ENCODE results near the gene USP17L10. TPM values are rescaled to one million over a fixed set of nuclear protein-coding genes. Genes with fewer than 3 reads are reported as not detected.
"Not testable (repeated sequence)": the region's sequence is repeated elsewhere in the genome, so short reads cannot be mapped to it uniquely, and the experiment has no call there.

Gene USP17L10
- total and polyA plus RNA-seq, 2 donors (not counting 1 experiment from before 2014, with no cell fraction given): not detected

DNA sequence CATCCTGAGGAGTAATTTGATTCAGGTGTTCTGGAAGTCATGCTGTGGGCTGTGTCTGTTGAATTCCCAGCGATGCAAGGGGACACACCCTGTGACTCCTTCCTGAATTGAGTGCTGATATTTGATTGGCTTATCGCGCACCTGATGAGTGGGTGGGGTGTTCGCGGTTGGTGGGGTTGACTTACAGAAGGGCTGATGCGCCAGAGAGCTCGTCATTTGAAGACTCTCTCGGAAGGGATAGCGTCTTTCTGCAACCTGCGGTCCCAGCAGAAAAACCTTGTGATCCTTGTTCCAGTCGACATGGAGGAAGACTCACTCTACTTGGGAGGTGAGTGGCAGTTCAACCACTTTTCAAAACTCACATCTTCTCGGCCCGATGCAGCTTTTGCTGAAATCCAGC lies 42.6 kb downstream of the USP17L10 start, which contains the start of gene USP17L19:
Gene USP17L19 (plus strand): TSS at position 301 of the 400 bp plus-strand sequence. CDS start 0 bp downstream, at position 301.
- H4K20me1 ChIP-seq (ENCODE audit: control insufficient read depth, extremely low read depth, insufficient read depth, low read length); H3K27me3 ChIP-seq (ENCODE audit: control insufficient read depth, insufficient read depth, low read length); H3K4me2 ChIP-seq (ENCODE audit: extremely low read depth, insufficient read depth, low read length); H3K79me2 ChIP-seq (ENCODE audit: control insufficient read depth, insufficient read depth, low read length); H3K4me1 ChIP-seq (ENCODE audit: control insufficient read depth, extremely low read depth, insufficient read depth, low read length); H3K9me3 ChIP-seq (ENCODE audit: control insufficient read depth, insufficient read depth, low read depth, low read length); H3K4me3 ChIP-seq (replicated peaks in 1 of 4; ENCODE audit: control extremely low read depth in 1 of 4, insufficient read depth in 1 of 4, low read depth in 3 of 4, low read length in 4 of 4); H3K9ac ChIP-seq (ENCODE audit: insufficient read depth, low read length); H3K27ac ChIP-seq (ENCODE audit: insufficient read depth, low read length); DNase-seq (ENCODE audit: low read depth in 2 of 2); H2AFZ ChIP-seq (ENCODE audit: low read length); H3K36me3 ChIP-seq (ENCODE audit: control insufficient read depth, insufficient read depth, low read length): not testable (repeated sequence)

DNA sequence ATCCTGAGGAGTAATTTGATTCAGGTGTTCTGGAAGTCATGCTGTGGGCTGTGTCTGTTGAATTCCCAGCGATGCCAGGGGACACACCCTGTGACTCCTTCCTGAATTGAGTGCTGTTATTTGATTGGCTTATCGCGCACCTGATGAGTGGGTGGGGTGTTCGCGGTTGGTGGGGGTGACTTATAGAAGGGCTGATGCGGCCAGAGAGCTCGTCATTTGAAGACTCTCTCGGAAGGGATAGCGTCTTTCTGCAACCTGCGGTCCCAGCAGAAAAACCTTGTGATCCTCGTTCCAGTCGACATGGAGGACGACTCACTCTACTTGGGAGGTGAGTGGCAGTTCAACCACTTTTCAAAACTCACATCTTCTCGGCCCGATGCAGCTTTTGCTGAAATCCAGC lies 47.4 kb downstream of the USP17L10 start, which contains the start of gene USP17L20:
Gene USP17L20 (plus strand): TSS at position 301 of the 400 bp plus-strand sequence. CDS start 0 bp downstream, at position 301.
- not testable (repeated sequence) for H3K9ac ChIP-seq (ENCODE audit: insufficient read depth, low read length); H2AFZ ChIP-seq (ENCODE audit: low read length); H3K9me3 ChIP-seq (ENCODE audit: control insufficient read depth, insufficient read depth, low read depth, low read length); H3K4me3 ChIP-seq (replicated peaks in 1 of 4; ENCODE audit: control extremely low read depth in 1 of 4, insufficient read depth in 1 of 4, low read depth in 3 of 4, low read length in 4 of 4); H3K27ac ChIP-seq (ENCODE audit: insufficient read depth, low read length); H3K79me2 ChIP-seq (ENCODE audit: control insufficient read depth, insufficient read depth, low read length); H3K4me1 ChIP-seq (ENCODE audit: control insufficient read depth, extremely low read depth, insufficient read depth, low read length); H4K20me1 ChIP-seq (ENCODE audit: control insufficient read depth, extremely low read depth, insufficient read depth, low read length); DNase-seq (ENCODE audit: low read depth in 2 of 2); H3K36me3 ChIP-seq (ENCODE audit: control insufficient read depth, insufficient read depth, low read length); H3K27me3 ChIP-seq (ENCODE audit: control insufficient read depth, insufficient read depth, low read length); H3K4me2 ChIP-seq (ENCODE audit: extremely low read depth, insufficient read depth, low read length)

Other genes starting within 250 kb of the USP17L10 start
- gene FAM90A26, start 40.2 kb upstream of the USP17L10 start, total RNA-seq: not detected in 2 replicates
- gene FAM90A26, start 40.2 kb upstream of the USP17L10 start, polyA plus RNA-seq: not detected in 2 replicates
- gene USP17L11, start 4.7 kb downstream of the USP17L10 start, total RNA-seq: not detected in 2 replicates
- gene USP17L11, start 4.7 kb downstream of the USP17L10 start, polyA plus RNA-seq: not detected in 2 replicates
- gene USP17L12, start 9.5 kb downstream of the USP17L10 start, total RNA-seq: not detected in 2 replicates
- gene USP17L12, start 9.5 kb downstream of the USP17L10 start, polyA plus RNA-seq: not detected in 2 replicates
- not detected in 2 replicates for gene USP17L13, start 14.2 kb downstream of the USP17L10 start, total RNA-seq
- gene USP17L13, start 14.2 kb downstream of the USP17L10 start, polyA plus RNA-seq: not detected in 2 replicates
- not detected in 2 replicates for gene USP17L15, start 23.7 kb downstream of the USP17L10 start, total RNA-seq
- gene USP17L15, start 23.7 kb downstream of the USP17L10 start, polyA plus RNA-seq: not detected in 2 replicates
- gene USP17L17, start 33.2 kb downstream of the USP17L10 start, total RNA-seq: not detected in 2 replicates
- not detected in 2 replicates for gene USP17L17, start 33.2 kb downstream of the USP17L10 start, polyA plus RNA-seq
- gene USP17L18, start 38.0 kb downstream of the USP17L10 start, total RNA-seq: not detected in 2 replicates
- gene USP17L18, start 38.0 kb downstream of the USP17L10 start, polyA plus RNA-seq: not detected in 2 replicates
- gene USP17L19, start 42.7 kb downstream of the USP17L10 start, total RNA-seq: not detected in 2 replicates
- not detected in 2 replicates for gene USP17L19, start 42.7 kb downstream of the USP17L10 start, polyA plus RNA-seq
- gene USP17L20, start 47.5 kb downstream of the USP17L10 start, total RNA-seq: not detected in 2 replicates
- gene USP17L20, start 47.5 kb downstream of the USP17L10 start, polyA plus RNA-seq: not detected in 2 replicates
- not detected in 2 replicates for gene USP17L21, start 52.2 kb downstream of the USP17L10 start, total RNA-seq
- not detected in 2 replicates for gene USP17L21, start 52.2 kb downstream of the USP17L10 start, polyA plus RNA-seq
- gene USP17L22, start 57.0 kb downstream of the USP17L10 start, total RNA-seq: not detected in 2 replicates
- gene USP17L22, start 57.0 kb downstream of the USP17L10 start, polyA plus RNA-seq: not detected in 2 replicates
- not detected in 2 replicates for gene USP17L24, start 114.5 kb downstream of the USP17L10 start, total RNA-seq
- not detected in 2 replicates for gene USP17L24, start 114.5 kb downstream of the USP17L10 start, polyA plus RNA-seq
- gene USP17L25, start 119.3 kb downstream of the USP17L10 start, total RNA-seq: not detected in 2 replicates
- gene USP17L25, start 119.3 kb downstream of the USP17L10 start, polyA plus RNA-seq: not detected in 2 replicates
- gene USP17L26, start 124.0 kb downstream of the USP17L10 start, total RNA-seq: not detected in 2 replicates
- not detected in 2 replicates for gene USP17L26, start 124.0 kb downstream of the USP17L10 start, polyA plus RNA-seq
- not detected in 2 replicates for gene USP17L5, start 128.7 kb downstream of the USP17L10 start, total RNA-seq
- gene USP17L5, start 128.7 kb downstream of the USP17L10 start, polyA plus RNA-seq: not detected in 2 replicates
- not detected in 2 replicates for gene USP17L27, start 133.5 kb downstream of the USP17L10 start, total RNA-seq
- not detected in 2 replicates for gene USP17L27, start 133.5 kb downstream of the USP17L10 start, polyA plus RNA-seq
- gene USP17L28, start 138.2 kb downstream of the USP17L10 start, total RNA-seq: not detected in 2 replicates
- not detected in 2 replicates for gene USP17L28, start 138.2 kb downstream of the USP17L10 start, polyA plus RNA-seq
- not detected in 2 replicates for gene USP17L29, start 143.0 kb downstream of the USP17L10 start, total RNA-seq
- not detected in 2 replicates for gene USP17L29, start 143.0 kb downstream of the USP17L10 start, polyA plus RNA-seq
- not detected in 2 replicates for gene USP17L30, start 152.5 kb downstream of the USP17L10 start, total RNA-seq
- not detected in 2 replicates for gene USP17L30, start 152.5 kb downstream of the USP17L10 start, polyA plus RNA-seq
- not detected in 2 replicates for gene DEFB131A, start 233.8 kb downstream of the USP17L10 start, total RNA-seq
- not detected in 2 replicates for gene DEFB131A, start 233.8 kb downstream of the USP17L10 start, polyA plus RNA-seq

All from fibroblast of lung (primary cell).